Measurements from ENCODE around the gene PRRT2.
"Not testable (repeated sequence)": the region's sequence is repeated elsewhere in the genome, so short reads cannot be mapped to it uniquely, and the experiment has no call there.

Gene PRRT2

GRCh38 chr16:29811896-29812665 lies at the start of gene PRRT2:
TSS of gene PRRT2 (plus strand) at chr16:29812193. CDS start at chr16:29813055, 862 bp downstream.
- DNase-seq: no peak

GRCh38 chr16:29763326-29763725 lies 48.7 kb upstream of the PRRT2 start:
- no peak for DNase-seq

GRCh38 chr16:29765167-29766032 lies 46.6 kb upstream of the PRRT2 start:
- no peak for DNase-seq

- DNase-seq: no peak
Measured at GRCh38 chr16:29766571-29766970, 45.4 kb upstream of the PRRT2 start.

- no peak for DNase-seq
Measured at GRCh38 chr16:29767062-29767461, 44.9 kb upstream of the PRRT2 start.

GRCh38 chr16:29769507-29769906 lies 42.5 kb upstream of the PRRT2 start:
- DNase-seq: no peak

GRCh38 chr16:29770250-29770929 lies 41.6 kb upstream of the PRRT2 start:
- no peak for DNase-seq

- not testable (repeated sequence) for DNase-seq
Measured at GRCh38 chr16:29772330-29772729, 39.7 kb upstream of the PRRT2 start.

GRCh38 chr16:29774730-29775129 lies 37.3 kb upstream of the PRRT2 start:
- DNase-seq: no peak

- peak; percentile 93 for DNase-seq
Measured at GRCh38 chr16:29775742-29776408, 36.1 kb upstream of the PRRT2 start.

- no peak for DNase-seq
Measured at GRCh38 chr16:29777576-29778350, 34.2 kb upstream of the PRRT2 start, which contains the start of gene ZG16. TSS of gene ZG16 (plus strand) at chr16:29778256. CDS start at chr16:29779267, 1,011 bp downstream.

GRCh38 chr16:29779474-29779873 lies 32.5 kb upstream of the PRRT2 start:
- peak; percentile 76 for DNase-seq

GRCh38 chr16:29783094-29783953 lies 28.7 kb upstream of the PRRT2 start:
- peak; percentile 60 for DNase-seq

GRCh38 chr16:29784157-29784556 lies 27.8 kb upstream of the PRRT2 start:
- no peak for DNase-seq

- DNase-seq: no peak
Measured at GRCh38 chr16:29784901-29785500, 27.0 kb upstream of the PRRT2 start.

GRCh38 chr16:29787155-29787554 lies 24.8 kb upstream of the PRRT2 start:
- not testable (repeated sequence) for DNase-seq

- DNase-seq: no peak
Measured at GRCh38 chr16:29789775-29790182, 22.2 kb upstream of the PRRT2 start.

GRCh38 chr16:29790183-29790948 lies 21.6 kb upstream of the PRRT2 start, which contains the start of gene KIF22:
TSS of gene KIF22 (plus strand) at chr16:29790751. CDS start at chr16:29790760, 9 bp downstream.
- peak; percentile 98 for DNase-seq

Data from NCI-H226 (cell line).